Skeletal muscle cell (primary cell): Measurements from ENCODE around the gene NEK4.

Source experiments
- DNase-seq: peaks from one replicate; pipeline ENCODE4 v3.0.0-alpha.2; 2010; ENCODE audit warnings: low read depth
- H3K4me3 ChIP-seq: 2 replicates; pipeline ENCODE4 v1.5.1; 2011; ENCODE audit warnings: low read depth, mild to moderate bottlenecking, control low read depth, low read length, moderate library complexity

The NEK4 gene

GRCh38 chr3:52770496-52771333, at the start of gene NEK4:
TSS of gene NEK4 (minus strand) at chr3:52770940. CDS start at chr3:52770746, 194 bp downstream.
- peak; percentile 62 for DNase-seq
- H3K4me3 ChIP-seq = peak within 1 kb of the TSS; percentile 82

GRCh38 chr3:52819936-52820335, 49.2 kb upstream of the NEK4 start:
- H3K4me3 ChIP-seq = no peak overlapping the region
- DNase-seq = no peak

DNA sequence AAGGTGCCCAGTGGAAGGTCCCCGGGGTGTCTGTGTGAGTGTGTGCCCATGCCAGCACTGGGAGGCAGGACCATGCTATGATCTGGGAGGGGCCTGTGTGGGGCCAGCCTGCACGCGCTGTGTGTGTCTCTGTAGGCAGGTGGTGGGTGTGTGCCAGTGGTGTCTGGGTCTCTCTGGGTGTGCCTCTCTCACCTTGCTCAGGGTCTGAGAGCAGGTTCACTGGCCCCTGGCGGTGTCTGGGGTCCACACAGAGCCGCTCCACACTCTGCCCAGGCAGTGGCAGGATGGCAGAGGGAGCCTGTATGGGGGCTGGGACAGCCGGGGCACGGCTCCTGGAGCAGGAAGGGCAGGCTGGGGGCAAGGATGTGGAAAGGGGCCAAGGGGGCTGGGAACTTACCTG, 47.1 kb upstream of the NEK4 start:
- no peak overlapping the region for H3K4me3 ChIP-seq
- DNase-seq = no peak

DNA sequence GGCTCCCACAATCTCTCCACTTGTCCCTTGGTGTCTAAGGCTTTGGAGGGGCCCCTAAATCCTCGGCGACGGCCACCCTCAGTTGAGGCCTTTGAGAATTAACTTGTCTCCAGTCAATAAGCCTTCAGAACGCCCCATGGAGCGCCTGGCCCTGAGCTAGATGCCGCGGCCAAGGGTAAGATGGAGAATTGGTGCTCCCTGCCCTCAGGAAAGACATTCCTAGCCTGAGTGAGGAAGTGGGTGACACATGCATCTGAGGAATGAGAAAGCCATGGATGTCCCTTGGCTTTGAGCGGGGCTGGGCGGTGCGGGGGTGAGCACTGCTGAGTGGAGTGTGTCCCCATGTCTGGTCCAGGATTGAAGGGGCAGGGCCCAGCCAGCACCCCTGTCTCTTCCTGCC, 46.5 kb upstream of the NEK4 start:
- DNase-seq = no peak
- no peak overlapping the region for H3K4me3 ChIP-seq

DNA sequence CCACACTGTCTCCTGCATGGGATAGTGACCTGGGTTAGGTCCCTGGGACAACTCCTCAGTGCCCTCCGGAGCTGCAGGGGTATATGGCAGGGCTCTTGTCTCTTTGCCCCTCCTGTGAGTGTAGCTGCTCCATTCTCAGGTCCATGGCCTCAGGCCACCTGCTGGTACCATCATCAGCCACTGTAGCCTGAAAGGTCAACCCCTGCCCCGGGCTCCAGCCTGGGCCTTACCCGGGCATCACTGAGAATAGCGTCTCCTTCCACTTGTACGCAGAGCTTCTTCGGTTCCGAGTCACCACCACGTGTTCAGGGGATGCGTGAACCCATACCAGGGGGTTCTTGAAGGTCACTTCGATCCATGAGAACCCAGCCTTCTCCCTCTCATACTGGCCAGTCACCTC, 45.9 kb upstream of the NEK4 start:
- no peak for DNase-seq
- H3K4me3 ChIP-seq = no peak overlapping the region

DNA sequence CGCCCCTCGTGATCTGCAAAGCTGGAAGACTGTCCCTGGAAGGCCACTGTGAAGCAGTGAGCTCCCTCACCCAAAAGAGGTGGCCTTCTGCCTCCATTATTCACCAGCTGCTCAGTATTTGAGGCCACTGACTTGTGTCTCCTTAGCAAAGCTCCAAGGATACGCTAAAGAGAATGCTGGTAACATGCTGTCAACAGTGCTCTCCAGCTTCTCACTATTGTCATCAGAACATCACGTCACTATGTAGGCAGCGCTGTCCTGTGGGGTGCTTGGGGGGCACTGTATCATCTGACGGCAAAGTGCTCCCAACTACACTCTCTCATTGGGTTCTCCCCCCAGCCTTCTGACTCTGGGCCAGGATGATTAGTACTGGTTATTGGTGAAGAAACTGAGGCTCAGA, 45.5 kb upstream of the NEK4 start:
- DNase-seq = no peak
- no peak overlapping the region for H3K4me3 ChIP-seq

GRCh38 chr3:52813810-52814209, 43.1 kb upstream of the NEK4 start:
- no peak overlapping the region for H3K4me3 ChIP-seq
- DNase-seq = no peak

DNA sequence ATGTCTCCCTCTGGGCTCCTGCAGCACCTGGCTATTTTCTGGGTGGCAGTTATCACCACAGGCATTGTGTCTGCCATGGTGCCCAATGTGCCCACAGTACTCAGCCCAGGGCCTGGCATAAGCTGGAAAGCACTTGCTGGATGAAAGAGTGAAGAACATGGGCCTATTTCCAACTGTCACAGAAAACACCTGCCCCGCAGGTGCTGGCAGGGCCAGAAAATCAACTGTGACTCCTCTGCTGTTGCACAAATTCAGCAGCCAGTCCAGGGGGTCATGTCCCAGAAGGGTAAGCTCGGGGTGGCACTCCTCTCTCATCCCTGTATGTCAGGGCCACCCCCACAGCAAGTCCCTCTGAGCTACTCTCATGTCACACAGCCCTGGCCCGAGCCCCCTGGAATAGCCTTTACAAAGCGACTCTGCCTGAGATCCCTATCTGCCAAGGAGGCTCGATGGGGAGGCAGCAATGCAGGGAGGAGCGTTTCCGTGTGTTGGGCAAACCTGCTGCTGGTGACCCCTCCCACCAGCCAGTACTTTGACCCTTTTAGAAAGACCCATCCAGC, 40.8 kb upstream of the NEK4 start:
- no peak overlapping the region for H3K4me3 ChIP-seq
- no peak for DNase-seq

DNA sequence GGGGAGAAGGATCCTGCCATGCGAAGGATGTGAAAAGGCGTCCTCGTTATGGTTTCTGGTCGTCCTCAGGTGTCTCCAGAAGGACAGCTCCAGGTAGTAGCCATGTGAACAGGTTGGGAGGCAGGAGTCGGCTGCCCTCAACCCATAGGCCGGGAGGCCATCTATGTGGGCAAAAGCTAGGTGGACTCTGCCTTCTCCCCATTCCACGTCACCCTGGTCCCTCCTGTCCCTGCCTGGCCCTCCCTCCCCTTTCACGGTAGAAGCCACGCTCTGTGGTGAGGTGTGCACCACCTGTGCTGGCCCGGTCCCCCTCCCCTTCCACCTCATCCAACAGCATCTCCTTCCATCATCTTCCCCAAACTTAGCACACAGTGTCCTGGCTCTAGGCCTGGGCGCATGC, 40.2 kb upstream of the NEK4 start:
- no peak for DNase-seq

DNA sequence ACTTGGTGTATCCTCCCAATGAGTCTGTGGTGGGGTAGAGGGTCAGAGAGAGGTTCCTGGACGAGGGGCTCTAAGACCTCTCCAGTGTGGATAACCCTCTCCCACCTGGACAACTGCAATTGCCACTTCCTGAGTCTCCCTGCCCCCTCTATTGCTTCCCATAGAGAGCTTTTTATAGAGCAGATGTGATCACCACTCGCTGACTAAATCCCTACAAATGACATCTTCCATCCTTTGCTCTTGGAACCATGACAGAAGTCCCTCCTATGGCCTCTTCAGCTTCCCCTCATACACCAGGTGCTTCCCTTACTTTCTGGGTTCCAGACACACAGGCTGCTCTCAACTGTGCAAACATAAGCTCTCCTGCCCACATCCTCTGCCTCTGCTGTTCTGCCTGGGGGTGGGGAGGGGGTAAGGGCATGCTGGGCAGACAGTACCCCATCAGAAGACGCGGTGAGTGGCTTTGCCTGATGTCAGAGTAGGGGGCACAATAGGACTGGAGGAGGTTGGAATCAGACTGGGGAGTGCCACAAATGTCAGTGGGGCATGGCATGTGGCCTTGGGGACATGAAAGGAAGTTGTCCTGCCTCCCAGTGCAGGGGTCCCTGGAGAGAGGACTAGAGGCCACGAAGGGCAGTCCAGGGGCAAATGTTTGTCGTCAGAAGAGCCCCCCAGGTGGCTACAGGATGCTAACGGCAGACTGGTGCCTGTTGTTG, 39.1 kb upstream of the NEK4 start:
- H3K4me3 ChIP-seq = no peak overlapping the region
- DNase-seq = no peak

More for the DNA sequence above, 40.2 kb upstream of the NEK4 start:
- H3K4me3 ChIP-seq = no peak overlapping the region

DNA sequence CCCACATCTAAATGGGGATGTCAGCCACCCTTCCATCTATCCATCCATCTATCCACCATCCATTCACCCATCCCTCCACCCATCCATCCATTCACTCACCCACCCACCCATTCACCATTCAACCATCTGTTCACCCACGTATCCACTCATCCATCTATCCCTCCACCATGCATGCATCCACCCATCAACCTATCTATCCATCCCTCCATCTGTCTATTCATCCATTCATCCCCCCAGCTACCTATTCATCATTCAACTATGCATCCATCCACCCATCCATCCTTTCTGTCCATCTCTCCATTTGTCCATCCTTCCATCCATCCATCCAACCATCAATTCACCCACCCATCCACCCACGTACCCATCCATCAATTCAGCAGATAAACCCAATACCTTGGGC, 38.4 kb upstream of the NEK4 start:
- no peak for DNase-seq
- no peak overlapping the region for H3K4me3 ChIP-seq

DNA sequence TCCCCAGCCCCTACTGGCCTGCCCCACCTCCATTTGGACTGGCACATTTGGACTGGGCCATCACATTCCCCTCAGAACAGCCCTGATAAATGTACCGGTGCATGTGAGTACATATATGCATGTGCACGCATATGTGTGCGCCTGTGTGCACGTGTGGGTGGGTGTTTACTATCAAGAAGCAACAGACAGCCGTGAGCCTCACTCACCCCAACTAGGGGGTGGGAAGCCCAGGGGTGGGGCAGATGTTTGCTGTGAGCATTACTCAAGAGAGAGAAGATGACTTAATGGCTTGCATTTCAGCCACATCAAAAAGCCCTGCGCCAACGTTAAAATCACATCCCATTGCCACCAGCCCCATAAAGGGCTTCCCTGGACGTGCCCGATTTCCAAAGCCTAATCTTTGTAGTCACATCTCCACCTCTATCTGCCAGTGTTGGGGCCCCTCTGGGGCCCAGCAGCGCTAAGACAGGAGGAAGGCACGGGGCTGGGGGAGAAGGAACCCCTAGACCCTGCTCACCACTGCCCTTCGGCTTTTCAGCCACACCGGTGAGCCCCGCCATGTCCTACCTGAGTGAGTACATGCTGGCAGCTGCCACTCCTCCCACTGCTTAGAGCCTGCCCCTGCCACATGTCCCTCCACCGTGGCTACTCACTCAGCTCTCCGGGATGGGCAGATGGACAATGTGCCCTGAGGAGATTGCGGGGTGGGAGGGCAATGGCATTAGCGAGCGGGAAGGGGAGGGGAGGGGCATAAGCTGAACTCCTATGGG, 34.7 kb upstream of the NEK4 start:
- no peak overlapping the region for H3K4me3 ChIP-seq
- DNase-seq = no peak

DNA sequence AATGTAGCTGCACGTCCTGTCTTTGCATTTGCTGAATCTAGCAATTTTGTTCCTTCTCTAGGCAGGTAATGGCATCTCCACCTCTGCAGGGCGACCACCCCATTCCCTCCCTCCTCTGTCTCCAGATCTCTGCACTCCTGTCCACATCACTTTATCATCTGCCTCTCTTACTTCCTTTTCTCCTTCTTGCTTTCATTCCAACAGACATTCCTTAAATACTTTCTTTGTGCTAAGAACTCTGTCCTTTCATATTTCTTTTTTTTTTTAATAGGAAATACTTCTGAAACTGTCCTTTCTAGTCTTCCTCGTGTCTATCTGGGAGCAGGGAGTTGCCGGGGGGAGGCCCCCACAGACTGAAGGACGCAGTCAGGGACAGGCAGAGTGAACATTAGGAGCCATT, 31.1 kb upstream of the NEK4 start:
- no peak overlapping the region for H3K4me3 ChIP-seq
- no peak for DNase-seq

- no peak for DNase-seq
- H3K4me3 ChIP-seq = no peak overlapping the region
Observed at GRCh38 chr3:52800079-52800478, 29.3 kb upstream of the NEK4 start.

GRCh38 chr3:52798978-52799476, 28.3 kb upstream of the NEK4 start:
- no peak overlapping the region for H3K4me3 ChIP-seq
- no peak for DNase-seq

DNA sequence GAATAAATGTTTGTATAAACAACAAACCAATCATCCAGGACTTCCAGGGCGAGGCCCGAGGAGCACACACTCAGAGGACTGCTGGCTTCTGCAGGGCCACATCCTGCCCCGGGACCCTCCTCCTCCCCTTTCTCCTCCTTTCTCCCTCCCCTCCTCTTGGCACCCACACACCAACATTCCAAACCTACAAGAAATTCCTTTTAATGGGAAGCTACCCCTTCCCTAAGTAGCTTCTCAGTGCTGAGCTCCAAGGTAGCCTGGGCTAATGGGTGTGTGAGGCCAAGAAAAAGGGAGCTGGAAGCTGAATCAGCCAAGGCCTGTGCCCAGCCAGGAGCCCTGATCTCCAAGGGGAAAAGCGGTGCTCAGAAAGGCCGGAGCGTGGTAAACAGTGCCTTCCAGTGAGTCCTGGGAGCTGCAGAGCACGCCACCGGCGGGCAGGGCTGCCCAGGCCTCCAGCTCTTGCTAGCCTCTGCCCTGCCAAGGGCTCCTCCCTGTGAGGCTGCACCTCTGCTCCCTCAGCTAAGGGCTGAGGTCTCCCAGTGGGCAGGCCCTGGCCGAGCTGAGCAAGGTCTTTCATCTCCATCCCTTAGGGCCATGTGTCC, 27.7 kb upstream of the NEK4 start:
- no peak for DNase-seq
- H3K4me3 ChIP-seq = no peak overlapping the region

DNA sequence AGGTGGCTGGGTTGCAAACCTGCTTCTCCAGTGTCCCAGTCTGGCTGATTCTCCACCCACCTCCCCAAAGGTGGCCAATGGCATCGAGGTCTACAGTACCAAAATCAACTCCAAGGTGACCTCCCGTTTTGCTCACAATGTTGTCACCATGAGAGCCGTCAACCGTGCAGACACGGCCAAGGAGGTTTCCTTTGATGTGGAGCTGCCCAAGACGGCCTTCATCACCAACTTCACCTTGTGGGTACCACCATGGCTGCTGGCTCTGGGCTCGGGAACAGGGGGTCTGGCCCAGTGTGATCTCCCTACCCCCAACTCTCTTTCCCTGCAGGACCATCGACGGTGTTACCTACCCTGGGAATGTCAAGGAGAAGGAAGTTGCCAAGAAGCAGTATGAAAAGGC, 25.7 kb upstream of the NEK4 start:
- no peak for DNase-seq
- H3K4me3 ChIP-seq = no peak overlapping the region

- DNase-seq = no peak
- no peak overlapping the region for H3K4me3 ChIP-seq
Observed at GRCh38 chr3:52795298-52795900, 24.7 kb upstream of the NEK4 start.

- no peak within 1 kb of the TSS for H3K4me3 ChIP-seq
- DNase-seq = no peak
Observed at GRCh38 chr3:52794612-52795099, 23.9 kb upstream of the NEK4 start, which contains the start of gene ITIH3. TSS of gene ITIH3 (plus strand) at chr3:52794796. CDS start at chr3:52794804, 8 bp downstream.
